Middle frontal gyrus (tissue), 1 donor: ENCODE measurements around the gene NUP85.
A peak's percentile ranks its signal among the peaks of the same experiment; 100 is the strongest.
"Not testable (repeated sequence)": the region's sequence is repeated elsewhere in the genome, so short reads cannot be mapped to it uniquely, and the experiment has no call there.

Experiments used
- DNase-seq: peaks from one replicate; pipeline ENCODE4 v3.0.0-alpha.2; 2015; ENCODE audit warnings: low spot score; ENCODE audit errors: extremely low spot score

The NUP85 gene

DNA sequence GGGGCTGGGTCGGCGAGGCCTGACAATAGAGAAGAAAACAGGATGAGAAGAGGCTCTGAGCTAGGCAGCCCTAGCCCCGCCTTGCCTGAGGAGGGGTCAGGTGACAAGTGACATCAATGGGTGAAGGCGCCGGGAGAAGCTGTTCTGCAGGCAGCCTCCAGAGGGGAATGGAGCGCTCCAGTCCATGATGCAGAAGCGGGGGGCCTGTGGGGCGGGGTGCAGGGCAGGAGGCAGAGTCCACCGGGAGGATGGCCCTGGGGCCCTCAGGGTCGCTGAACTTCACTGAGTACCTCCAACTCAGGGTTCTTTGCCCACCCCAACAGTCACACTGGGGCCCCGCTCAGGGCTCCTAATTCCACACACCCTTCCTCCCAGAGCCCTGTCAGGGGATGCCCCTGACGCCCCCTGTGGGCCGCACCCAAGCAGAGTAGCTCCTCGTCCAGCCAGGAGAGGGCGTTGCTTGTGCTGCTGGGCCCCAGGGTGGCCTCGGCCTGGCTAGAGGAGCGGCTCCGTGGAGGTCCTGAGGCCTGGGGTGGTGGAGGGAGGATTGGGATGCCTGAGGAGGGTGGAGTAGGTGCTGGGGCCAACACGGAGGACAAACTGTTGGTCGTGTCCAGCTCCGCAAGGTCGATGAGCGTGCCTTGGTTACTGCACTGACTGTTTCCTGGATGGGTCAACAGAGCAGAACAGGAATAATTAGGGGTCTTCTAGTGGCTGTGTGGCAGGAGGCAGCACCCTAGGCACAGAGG, 35.1 kb downstream of the NUP85 start:
- no peak for DNase-seq

DNA sequence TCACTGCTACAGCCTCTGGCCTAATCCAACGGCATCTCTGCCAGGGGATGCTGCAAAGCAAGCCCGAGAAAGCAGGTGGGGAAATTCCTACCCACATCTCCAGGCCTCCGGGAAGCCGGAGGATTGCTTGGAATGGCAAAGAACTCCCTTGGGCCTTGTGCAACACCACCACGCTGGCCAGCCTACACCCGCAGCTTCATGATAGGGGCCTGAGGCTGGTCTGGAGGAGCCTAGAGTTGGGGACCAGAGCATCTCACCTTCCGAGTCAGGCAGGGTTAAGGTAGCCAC, 35.6 kb downstream of the NUP85 start:
- DNase-seq = no peak

DNA sequence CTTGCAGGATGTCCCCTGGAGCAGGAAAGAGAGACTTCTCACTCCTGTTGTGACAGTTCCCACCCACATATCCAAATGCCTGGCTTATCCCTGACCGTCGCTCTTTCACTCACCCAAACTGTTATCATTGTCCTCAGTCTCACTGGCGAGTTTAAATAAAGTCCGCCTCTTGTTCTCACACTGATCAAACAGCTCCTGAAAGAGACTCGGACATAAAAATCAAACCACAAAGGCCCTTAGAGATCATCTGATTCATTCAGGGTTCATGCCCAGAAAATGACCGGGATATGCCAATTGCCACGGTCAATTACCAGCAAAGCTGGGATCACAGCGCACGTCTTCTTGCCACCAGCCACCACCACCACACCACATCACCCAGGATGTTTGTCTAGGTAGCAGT, 36.0 kb downstream of the NUP85 start:
- DNase-seq = no peak

GRCh38 chr17:75241996-75242460, 36.5 kb downstream of the NUP85 start:
- no peak for DNase-seq

- no peak for DNase-seq
Measured at GRCh38 chr17:75242461-75243042, 37.1 kb downstream of the NUP85 start.

DNA sequence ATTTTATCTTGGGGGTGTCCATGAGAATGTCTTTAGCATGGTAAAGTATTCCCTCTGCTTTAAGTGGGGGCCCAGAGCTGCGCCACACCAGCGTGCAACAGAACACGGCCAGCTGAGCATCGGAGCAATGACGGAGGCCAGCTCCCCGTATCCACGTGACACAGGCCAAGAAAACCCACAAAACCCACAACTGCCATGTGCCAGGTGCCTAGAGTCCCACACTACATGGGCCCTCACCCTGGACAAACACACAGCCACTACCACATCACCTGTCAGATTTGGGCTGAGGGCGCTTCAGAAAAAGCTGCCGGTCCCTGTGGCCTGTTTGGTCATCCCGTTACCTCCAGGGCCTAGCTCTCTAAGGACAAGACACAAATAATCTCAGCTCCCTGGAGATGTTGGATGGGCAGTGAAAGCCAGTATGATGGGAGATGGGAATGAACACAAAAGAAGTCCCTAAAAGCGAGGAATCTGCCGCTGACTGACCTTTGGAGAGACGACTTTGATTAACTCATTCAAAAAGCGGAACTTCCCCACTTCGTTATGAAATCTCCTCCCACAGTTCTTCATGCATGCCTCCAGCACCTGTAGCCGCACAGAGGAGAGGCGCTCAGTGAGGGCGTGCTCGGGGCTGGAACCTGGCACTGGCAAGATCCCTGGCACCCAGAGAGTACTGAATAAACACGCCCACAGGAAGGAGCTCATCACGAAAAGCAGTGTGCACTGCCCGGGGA, 38.8 kb downstream of the NUP85 start:
- no peak for DNase-seq

GRCh38 chr17:75245011-75245410, 39.5 kb downstream of the NUP85 start:
- DNase-seq = no peak

DNA sequence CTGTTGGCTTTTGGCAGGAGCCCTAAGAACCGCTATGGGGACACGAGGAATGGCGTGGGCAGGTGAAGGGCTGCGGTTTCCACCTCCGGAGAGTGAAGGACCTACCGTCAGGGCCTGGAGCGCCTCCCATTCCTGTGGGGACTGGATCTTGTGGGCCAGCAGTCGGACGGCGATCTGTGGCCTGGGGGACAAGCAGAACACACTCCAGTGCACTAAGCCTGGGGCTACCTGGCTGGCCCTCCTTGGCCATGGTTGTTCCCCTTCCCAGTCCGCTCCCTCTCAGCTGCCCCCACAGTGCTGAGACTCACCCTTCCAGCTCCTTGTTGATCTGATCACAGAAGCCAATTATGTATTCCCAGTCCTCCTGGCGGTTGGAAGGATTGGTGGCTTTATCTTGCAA, 40.9 kb downstream of the NUP85 start:
- no peak for DNase-seq

- DNase-seq = no peak
Measured at GRCh38 chr17:75249564-75249963, 44.1 kb downstream of the NUP85 start.

DNA sequence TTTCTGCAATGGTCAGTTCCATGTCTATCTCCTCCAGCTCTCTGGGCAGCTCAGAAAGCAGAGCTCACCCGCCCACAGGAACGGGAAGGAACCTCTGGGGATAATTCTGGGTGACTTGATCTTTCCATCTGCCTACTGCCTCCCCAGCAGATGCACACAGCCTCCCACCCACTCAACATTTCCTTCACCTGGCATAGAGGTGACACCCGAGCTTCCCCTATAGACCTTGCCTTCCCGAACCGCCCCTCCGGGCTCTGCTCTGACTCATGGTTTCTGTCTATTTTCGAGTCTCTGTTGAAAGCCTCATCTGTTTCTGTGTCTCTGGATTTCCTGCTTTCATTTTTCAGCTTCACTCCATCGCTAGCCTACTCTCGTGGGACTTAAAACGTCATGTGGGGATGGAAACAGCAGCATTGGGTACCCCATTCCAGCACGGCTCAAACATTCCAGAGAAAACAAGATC, 44.6 kb downstream of the NUP85 start:
- no peak for DNase-seq

GRCh38 chr17:75252039-75252816, 46.7 kb downstream of the NUP85 start:
- DNase-seq = no peak

GRCh38 chr17:75255954-75256698, 50.6 kb downstream of the NUP85 start:
- DNase-seq = not testable (repeated sequence)

GRCh38 chr17:75257228-75257627, 51.7 kb downstream of the NUP85 start:
- DNase-seq = not testable (repeated sequence)

GRCh38 chr17:75260641-75261335, 55.3 kb downstream of the NUP85 start:
- no peak for DNase-seq

DNA sequence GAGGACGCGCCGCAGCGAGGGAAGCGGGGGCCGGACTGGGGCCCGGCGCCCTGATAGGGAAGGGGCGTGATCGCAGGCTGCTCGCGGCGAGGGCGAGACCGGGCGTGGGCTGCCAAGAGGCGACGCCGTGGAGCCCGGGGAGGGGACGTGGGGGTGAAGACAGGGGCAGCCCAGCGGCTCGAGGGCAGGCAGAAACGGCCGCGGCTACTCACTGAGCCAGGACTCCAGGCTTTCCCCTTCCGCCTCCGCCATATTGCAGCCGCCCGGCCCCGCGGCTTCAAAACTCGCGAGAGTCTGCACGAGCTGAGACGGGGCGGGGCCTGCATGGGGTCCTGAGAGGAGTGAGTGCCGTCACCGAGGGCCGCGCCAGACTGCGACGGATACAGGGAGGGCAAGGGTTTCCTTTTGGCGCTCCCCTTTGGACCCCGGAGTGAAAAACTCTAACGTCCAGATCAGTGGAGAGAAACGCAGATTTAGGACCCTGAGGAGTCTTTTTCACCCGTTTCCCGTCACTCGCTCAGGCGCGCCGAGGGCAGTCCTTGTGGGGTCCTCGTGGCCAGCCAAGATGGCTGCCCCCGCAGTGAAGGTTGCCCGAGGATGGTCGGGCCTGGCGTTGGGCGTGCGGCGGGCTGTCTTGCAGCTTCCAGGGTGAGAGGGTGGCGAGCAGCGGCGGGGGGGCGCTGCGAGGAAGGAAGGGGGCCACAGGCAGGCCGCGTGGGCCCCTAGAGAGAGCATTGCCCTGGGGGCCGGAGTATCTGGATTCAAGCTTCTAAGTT, 56.0 kb downstream of the NUP85 start, which contains the start of the genes GGA3 and MRPS7:
GGA3 (minus strand) TSS at position 271 of the 776 bp plus-strand sequence; CDS start at position 252, 19 bp downstream.
MRPS7 (plus strand) TSS at position 544 of the 776 bp plus-strand sequence; CDS start at position 566, 22 bp downstream.
- DNase-seq = peak; percentile 87

GRCh38 chr17:75262112-75262606, 56.7 kb downstream of the NUP85 start:
- DNase-seq = no peak

DNA sequence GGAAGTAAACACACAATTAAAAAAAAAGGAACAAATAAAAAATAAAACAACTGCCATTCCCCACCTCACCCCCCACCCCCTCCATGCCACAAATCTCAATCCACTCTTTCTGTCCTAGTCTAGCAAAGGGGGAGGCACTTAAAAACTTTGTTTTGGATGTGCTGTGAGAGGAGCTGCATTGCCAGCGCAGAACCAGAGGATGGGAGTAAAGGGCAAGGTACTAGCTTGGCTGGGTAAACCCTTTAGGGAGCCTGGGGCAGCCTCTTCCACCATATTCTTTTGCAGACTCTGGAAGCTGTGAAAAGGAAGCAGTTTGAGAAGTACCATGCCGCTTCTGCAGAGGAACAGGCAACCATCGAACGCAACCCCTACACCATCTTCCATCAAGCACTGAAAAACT, 57.6 kb downstream of the NUP85 start:
- DNase-seq = no peak

DNA sequence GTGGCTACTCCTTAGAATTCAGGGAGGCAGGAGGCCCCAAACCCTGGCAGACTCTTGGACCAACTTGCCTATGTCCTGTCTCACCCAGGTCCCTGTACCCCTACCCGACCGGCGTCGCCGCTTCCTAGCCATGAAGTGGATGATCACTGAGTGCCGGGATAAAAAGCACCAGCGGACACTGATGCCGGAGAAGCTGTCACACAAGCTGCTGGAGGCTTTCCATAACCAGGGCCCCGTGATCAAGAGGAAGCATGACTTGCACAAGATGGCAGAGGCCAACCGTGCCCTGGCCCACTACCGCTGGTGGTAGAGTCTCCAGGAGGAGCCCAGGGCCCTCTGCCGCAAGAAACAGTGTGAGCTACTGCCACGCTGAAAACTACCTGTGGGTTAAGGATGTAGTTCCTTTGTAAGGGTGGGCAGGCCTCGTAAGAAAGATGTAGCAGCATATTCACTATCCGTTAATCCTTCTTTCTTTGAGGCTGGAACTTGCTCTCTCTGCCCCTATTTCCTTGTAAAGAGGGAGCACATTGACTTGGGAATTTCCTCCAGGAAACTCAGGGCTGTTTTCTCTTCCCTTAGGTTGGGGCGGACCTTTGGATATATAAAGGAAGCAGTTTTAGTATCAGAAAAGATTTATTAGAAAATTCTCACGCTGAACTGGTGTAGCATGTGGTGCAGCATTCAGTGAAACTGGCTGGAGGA, 60.3 kb downstream of the NUP85 start:
- no peak for DNase-seq
